ENCODE results near the gene SUGP1.

- TF ChIP-seq, protein P1, sequence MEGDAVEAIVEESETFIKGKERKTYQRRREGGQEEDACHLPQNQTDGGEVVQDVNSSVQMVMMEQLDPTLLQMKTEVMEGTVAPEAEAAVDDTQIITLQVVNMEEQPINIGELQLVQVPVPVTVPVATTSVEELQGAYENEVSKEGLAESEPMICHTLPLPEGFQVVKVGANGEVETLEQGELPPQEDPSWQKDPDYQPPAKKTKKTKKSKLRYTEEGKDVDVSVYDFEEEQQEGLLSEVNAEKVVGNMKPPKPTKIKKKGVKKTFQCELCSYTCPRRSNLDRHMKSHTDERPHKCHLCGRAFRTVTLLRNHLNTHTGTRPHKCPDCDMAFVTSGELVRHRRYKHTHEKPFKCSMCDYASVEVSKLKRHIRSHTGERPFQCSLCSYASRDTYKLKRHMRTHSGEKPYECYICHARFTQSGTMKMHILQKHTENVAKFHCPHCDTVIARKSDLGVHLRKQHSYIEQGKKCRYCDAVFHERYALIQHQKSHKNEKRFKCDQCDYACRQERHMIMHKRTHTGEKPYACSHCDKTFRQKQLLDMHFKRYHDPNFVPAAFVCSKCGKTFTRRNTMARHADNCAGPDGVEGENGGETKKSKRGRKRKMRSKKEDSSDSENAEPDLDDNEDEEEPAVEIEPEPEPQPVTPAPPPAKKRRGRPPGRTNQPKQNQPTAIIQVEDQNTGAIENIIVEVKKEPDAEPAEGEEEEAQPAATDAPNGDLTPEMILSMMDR (IDR thresholded peaks at IDR 0.05), result no peak
- TF ChIP-seq POLR2AphosphoS5 (IDR thresholded peaks at IDR 0.05), result no peak
Observed at GRCh38 chr19:19347401-19348110, 27.2 kb upstream of the SUGP1 start.
